Keratinocyte (primary cell): Measurements from ENCODE around the gene FARP1. TPM values are rescaled to one million over a fixed set of nuclear protein-coding genes. Genes with fewer than 3 reads are reported as not detected.

Experiments
- DNase-seq: peaks from one replicate; pipeline ENCODE4 v3.0.0-alpha.2; 2011; ENCODE audit warnings: low read depth, missing footprints, low spot score
- FAIRE-seq: peaks from 2 replicates; lab custom pipeline; 2011; peaks lifted over from hg19 to GRCh38; lab: Jason Lieb, UNC
- H2AFZ ChIP-seq: 2 replicates; pipeline ENCODE4 v1.6.0; 2012; ENCODE audit warnings: low read length, control low read depth, inconsistent platforms; ENCODE audit not compliant: control insufficient read depth
- H3K27ac ChIP-seq: 2 replicates; pipeline ENCODE4 v1.5.1; 2011; ENCODE audit warnings: low read length; ENCODE audit not compliant: control insufficient read depth, insufficient read depth
- H3K27me3 ChIP-seq: 3 replicates; pipeline ENCODE4 v1.6.0; 2011; ENCODE audit warnings: low read length; ENCODE audit not compliant: control insufficient read depth, insufficient read depth; ENCODE audit errors: extremely low read depth
- H3K36me3 ChIP-seq, 2 experiments: 2 replicates in 1 of 2; 3 replicates in 1 of 2; pipeline ENCODE4 v1.5.1; 2011; ENCODE audit warnings: low read length in 2 of 2, mild to moderate bottlenecking in 1 of 2; ENCODE audit not compliant: control insufficient read depth in 2 of 2, insufficient read depth in 2 of 2; ENCODE audit errors: extremely low read depth in 1 of 2
- H3K4me1 ChIP-seq: 3 replicates; pipeline ENCODE4 v1.5.1; 2011; ENCODE audit warnings: low read length; ENCODE audit not compliant: control insufficient read depth, insufficient read depth; ENCODE audit errors: extremely low read depth
- H3K4me2 ChIP-seq: 3 replicates; pipeline ENCODE4 v1.6.0; 2011; ENCODE audit warnings: low read depth, low read length; ENCODE audit not compliant: control insufficient read depth, insufficient read depth; ENCODE audit errors: extremely low read depth
- H3K4me3 ChIP-seq, 3 experiments: fragments of 200-600 bp in 1 of 3; sonication (generic) in 1 of 3; 2 replicates in 2 of 3; 3 replicates in 1 of 3; pipeline ENCODE4 v1.5.1; 2011 to 2016; ENCODE audit warnings: low read length in 3 of 3, mild to moderate bottlenecking in 3 of 3, control low read depth in 2 of 3, inconsistent platforms in 1 of 3, low read depth in 1 of 3, mixed read lengths in 1 of 3, mixed run types in 1 of 3, moderate library complexity in 1 of 3; ENCODE audit not compliant: control insufficient read depth in 2 of 3, insufficient read depth in 2 of 3; ENCODE audit errors: extremely low read depth in 1 of 3
- H3K79me2 ChIP-seq: 2 replicates; pipeline ENCODE4 v1.6.0; 2012; ENCODE audit warnings: low read length; ENCODE audit not compliant: control insufficient read depth, insufficient read depth
- H3K9ac ChIP-seq: 3 replicates; pipeline ENCODE4 v1.6.0; 2011; ENCODE audit warnings: low read length; ENCODE audit not compliant: control insufficient read depth, insufficient read depth; ENCODE audit errors: extremely low read depth
- H3K9me1 ChIP-seq: 3 replicates; pipeline ENCODE4 v1.6.0; 2011; ENCODE audit warnings: low read length; ENCODE audit not compliant: control insufficient read depth, insufficient read depth; ENCODE audit errors: extremely low read depth
- H3K9me3 ChIP-seq: 2 replicates; pipeline ENCODE4 v1.5.1; 2012; ENCODE audit warnings: low read depth, low read length; ENCODE audit not compliant: control insufficient read depth
- H4K20me1 ChIP-seq: 3 replicates; pipeline ENCODE4 v1.6.0; 2011; ENCODE audit warnings: low read length; ENCODE audit not compliant: control insufficient read depth, insufficient read depth; ENCODE audit errors: extremely low read depth
- CTCF ChIP-seq, 3 experiments: IDR thresholded peaks in 1 of 3; conservative IDR thresholded peaks in 1 of 3; optimal IDR thresholded peaks in 1 of 3; 2 replicates in 2 of 3; 3 replicates in 1 of 3; pipeline versions ENCODE3 to v1.5.1; 2011; ENCODE audit warnings: low read length in 3 of 3, mild to moderate bottlenecking in 3 of 3, moderate library complexity in 2 of 3, control low read depth in 1 of 3, inconsistent platforms in 1 of 3; ENCODE audit not compliant: insufficient read depth in 2 of 3; ENCODE audit errors: extremely low read depth in 1 of 3
- EZH2 ChIP-seq: IDR thresholded peaks from one replicate; pipeline ENCODE4 v1.6.1; 2012; ENCODE audit warnings: inconsistent platforms, mild to moderate bottlenecking, low read length, moderate library complexity
- dilution Hi-C: fragments of 300-500 bp; cut with MboI; formaldehyde crosslinking; loops from one replicate; pipeline ENCODE4 v1.7.0; 2020; ENCODE audit warnings: low sequenced_read_pairs; ENCODE audit not compliant: extremely low pct_ligation_motif_present
- polyA minus RNA-seq, 3 experiments: library from RNA; depleted of rRNA, polyadenylated mRNA; stranded (reverse); fragments of >200 nt; gene quantifications; 1 replicate in 1 of 3; 2 replicates in 1 of 3; 3 replicates in 1 of 3; pipeline ENCODE4 v1.2.3, GENCODE V29; 2011
- polyA plus RNA-seq, 5 experiments: library from polyadenylated mRNA; depleted of rRNA in 3 of 5; stranded (reverse) in 3 of 5; stranded (forward) in 1 of 5; unstranded in 1 of 5; fragments of >200 nt; gene quantifications; 1 replicate in 1 of 5; 2 replicates in 3 of 5; 3 replicates in 1 of 5; pipeline versions ENCODE4 v1.2.1 to v1.2.3, GENCODE V29; 2011 to 2012; ENCODE audit warnings: missing spikeins in 2 of 5, low read depth in 1 of 5, low replicate concordance in 1 of 5

The FARP1 gene, protein sequence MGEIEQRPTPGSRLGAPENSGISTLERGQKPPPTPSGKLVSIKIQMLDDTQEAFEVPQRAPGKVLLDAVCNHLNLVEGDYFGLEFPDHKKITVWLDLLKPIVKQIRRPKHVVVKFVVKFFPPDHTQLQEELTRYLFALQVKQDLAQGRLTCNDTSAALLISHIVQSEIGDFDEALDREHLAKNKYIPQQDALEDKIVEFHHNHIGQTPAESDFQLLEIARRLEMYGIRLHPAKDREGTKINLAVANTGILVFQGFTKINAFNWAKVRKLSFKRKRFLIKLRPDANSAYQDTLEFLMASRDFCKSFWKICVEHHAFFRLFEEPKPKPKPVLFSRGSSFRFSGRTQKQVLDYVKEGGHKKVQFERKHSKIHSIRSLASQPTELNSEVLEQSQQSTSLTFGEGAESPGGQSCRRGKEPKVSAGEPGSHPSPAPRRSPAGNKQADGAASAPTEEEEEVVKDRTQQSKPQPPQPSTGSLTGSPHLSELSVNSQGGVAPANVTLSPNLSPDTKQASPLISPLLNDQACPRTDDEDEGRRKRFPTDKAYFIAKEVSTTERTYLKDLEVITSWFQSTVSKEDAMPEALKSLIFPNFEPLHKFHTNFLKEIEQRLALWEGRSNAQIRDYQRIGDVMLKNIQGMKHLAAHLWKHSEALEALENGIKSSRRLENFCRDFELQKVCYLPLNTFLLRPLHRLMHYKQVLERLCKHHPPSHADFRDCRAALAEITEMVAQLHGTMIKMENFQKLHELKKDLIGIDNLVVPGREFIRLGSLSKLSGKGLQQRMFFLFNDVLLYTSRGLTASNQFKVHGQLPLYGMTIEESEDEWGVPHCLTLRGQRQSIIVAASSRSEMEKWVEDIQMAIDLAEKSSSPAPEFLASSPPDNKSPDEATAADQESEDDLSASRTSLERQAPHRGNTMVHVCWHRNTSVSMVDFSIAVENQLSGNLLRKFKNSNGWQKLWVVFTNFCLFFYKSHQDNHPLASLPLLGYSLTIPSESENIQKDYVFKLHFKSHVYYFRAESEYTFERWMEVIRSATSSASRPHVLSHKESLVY
- polyA plus RNA-seq (5.7 to 23.1 TPM (median 10.3 TPM) in 3 replicates), polyA minus RNA-seq (15.6 to 19.5 TPM (median 19.4 TPM) in 3 replicates)
- polyA plus RNA-seq (2011; ENCODE audit: low read depth) = 18.7 TPM
- polyA plus RNA-seq (2011; cell fraction: cytosol; rRNA removed) = 13.6 and 21.2 TPM in 2 replicates
- 17.6 and 22.6 TPM in 2 replicates for polyA plus RNA-seq (2011; cell fraction: nucleus; rRNA removed)
- 8.1 and 26.4 TPM in 2 replicates for polyA plus RNA-seq (2012; ENCODE audit: low replicate concordance)
- 22.3 TPM for polyA minus RNA-seq (2011; cell fraction: cytosol; rRNA and poly(A)+ RNA removed)
- polyA minus RNA-seq (2011; cell fraction: nucleus; rRNA and poly(A)+ RNA removed) = 15.7 and 33.5 TPM in 2 replicates

GRCh38 chr13:98142380-98143156 lies at the start of gene FARP1:
Gene FARP1, plus strand, starts transcription at chr13:98143094. Its CDS starts 70,149 bp downstream, at chr13:98213243.
- Histone ChIP-seq H4K20me1 (no peaks in the 10 kb centered on the region), H3K4me2 (peak within 1 kb of the TSS; percentile 84), H3K4me3 (peak within 1 kb of the TSS; percentile 35 to 77 (median 64)), H3K27me3 (peaks cover 22% of the 10 kb centered on the region), H3K9ac (peak within 1 kb of the TSS; percentile 63), H3K9me1 (no peaks in the 10 kb centered on the region), H3K36me3 (no peaks in the 10 kb centered on the region), H3K79me2 (peaks cover 8% of the 10 kb centered on the region), H3K27ac (no peak within 1 kb of the TSS), H3K9me3 (no peaks in the 10 kb centered on the region), H3K4me1 (peaks cover 8% of the 10 kb centered on the region), H2AFZ (peak within 1 kb of the TSS; percentile 75)
- DNase-seq (no peak), FAIRE-seq (no peak)
- dilution Hi-C loops = no loop called here
- TF ChIP-seq CTCF (optimal IDR thresholded peaks at IDR 0.05 in 1 of 3, IDR thresholded peaks at IDR 0.05 in 1 of 3, conservative IDR thresholded peaks at IDR 0.05 in 1 of 3; ENCODE audit: extremely low read depth in 1 of 3, insufficient read depth in 2 of 3, low read length in 3 of 3) (peak in 1 of 3 experiments; percentile 63), EZH2 (peak; percentile 75)
